ENCODE results near the gene WWC2.

DNA sequence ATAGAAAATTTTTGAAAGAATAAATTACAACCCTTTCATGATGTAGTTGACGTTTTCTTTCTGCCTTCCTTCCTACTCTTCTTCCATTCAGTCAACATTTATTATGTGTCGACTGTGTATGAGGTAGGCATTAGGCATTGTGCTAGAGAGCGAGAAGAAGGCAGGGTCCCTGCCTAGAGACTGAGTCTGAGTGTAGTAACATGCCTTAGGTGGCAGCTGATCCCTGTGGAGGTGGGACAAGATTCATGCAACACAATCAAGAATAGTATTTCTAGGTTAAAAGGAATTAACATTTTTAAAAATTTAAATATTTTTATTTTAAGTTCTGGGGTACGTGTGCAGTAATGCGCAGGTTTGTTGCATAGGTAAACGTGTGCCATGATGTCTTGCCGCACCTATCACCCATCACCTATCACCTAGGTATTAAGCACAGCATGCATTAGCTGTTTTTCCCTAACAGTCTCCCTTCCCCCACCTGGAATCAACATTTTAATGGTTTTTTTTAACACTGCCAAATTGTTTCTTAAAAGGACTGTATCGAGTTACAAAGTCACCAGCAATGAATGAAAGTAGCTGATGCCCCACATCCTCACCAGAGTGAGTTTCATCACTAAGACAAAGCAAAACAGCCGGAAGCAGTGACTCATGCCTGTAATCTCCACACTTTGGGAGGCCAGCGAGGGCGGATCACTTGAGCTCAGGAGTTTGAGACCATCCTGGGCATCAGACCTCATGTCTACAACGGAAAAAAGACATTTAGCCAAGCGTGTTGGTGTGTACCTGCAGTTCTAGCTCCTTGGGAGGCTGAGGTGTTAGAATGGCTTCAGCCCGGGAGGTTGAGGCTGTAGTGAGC, 84.0 kb downstream of the WWC2 start:
- TF ChIP-seq, protein P1, sequence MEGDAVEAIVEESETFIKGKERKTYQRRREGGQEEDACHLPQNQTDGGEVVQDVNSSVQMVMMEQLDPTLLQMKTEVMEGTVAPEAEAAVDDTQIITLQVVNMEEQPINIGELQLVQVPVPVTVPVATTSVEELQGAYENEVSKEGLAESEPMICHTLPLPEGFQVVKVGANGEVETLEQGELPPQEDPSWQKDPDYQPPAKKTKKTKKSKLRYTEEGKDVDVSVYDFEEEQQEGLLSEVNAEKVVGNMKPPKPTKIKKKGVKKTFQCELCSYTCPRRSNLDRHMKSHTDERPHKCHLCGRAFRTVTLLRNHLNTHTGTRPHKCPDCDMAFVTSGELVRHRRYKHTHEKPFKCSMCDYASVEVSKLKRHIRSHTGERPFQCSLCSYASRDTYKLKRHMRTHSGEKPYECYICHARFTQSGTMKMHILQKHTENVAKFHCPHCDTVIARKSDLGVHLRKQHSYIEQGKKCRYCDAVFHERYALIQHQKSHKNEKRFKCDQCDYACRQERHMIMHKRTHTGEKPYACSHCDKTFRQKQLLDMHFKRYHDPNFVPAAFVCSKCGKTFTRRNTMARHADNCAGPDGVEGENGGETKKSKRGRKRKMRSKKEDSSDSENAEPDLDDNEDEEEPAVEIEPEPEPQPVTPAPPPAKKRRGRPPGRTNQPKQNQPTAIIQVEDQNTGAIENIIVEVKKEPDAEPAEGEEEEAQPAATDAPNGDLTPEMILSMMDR (IDR thresholded peaks at IDR 0.05): no peak
- TF ChIP-seq POLR2A (IDR thresholded peaks at IDR 0.05): no peak

Measured in uterus (tissue), 2 donors.